AML-193 (cell line): Measurements from ENCODE around the gene MYOT.
"Not testable (repeated sequence)": the region's sequence is repeated elsewhere in the genome, so short reads cannot be mapped to it uniquely, and the experiment has no call there.

Experiments used
- DNase-seq, 2 experiments: peaks; one replicate each; lab custom pipeline; 2025; lab: John Stamatoyannopoulos, UW

MYOT gene

DNA sequence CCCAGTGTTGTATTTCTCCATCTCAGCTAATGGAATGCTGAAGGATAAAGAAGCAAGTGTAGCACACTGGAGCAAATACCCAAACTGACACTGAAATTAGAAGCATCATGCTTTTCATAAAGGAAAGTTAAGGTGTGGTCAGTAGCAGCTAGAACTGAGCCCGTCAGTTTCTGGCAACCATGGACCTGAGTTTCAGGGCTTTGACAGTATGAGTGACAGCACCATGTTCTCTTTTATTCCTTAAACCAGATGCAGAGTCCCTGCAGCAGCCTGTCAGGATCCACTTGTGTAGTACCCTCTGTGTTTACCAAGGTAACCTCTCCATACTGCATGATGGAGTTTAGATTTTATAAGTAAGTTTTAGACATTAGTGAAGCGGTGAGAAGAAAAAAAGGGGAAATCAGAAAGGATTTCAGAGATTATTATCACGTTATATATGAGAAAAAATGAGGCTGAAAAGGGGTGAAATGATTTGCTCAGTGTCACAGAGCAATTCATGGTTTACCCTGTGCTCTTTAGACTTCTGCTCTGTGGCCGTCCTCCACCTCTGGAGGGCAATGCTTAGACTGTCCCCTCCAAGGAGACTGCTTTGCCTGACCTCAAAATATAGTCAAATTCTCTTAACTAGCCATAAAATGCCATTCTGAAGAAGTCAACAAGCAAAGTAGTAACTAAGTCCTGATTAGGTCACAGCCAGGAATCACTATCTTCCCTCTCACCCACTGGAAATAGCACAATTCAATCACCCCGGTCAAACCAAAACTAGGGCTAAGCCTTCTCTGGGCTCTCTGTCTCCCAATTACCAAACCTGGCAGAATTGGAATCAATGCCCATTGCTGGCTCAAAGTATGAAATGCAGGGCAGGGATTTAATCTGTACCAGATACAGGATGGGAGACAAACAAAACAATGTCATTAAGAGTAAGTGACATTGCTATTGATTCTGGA is 10.5 kb upstream of the MYOT start:
- no peak for DNase-seq

DNA sequence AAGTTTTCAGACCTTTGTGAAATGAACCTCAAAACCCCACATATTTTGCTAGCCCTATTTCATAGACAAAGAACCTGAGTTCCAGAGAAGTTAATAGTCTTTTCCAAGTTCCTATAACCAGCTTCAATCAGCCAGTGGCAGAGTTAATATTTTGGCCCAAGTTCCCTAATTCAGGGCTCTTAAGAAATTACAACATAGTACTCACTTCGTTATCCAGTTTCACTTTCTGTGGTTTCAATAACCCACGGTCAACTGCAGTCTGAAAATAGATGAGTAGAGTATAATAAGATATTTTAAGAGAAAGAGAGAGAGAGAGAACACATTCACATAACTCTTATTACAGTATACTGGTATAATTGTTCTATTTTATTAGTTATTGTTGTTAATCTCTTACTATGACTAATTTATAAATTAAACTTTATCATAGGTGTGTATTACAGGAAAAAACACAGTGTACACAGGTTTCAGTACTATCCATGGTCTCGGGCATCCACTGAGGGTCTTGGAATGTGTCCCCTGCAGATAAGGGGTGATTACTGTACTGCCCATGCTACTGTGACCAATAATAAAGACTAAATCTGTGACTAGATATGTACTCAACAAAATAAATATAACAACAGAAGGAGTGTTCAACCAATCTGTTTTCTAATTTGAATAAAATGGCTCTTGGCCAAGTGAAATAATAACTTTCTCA is 9.3 kb upstream of the MYOT start:
- peak; percentile 86 to 90 for DNase-seq

DNA sequence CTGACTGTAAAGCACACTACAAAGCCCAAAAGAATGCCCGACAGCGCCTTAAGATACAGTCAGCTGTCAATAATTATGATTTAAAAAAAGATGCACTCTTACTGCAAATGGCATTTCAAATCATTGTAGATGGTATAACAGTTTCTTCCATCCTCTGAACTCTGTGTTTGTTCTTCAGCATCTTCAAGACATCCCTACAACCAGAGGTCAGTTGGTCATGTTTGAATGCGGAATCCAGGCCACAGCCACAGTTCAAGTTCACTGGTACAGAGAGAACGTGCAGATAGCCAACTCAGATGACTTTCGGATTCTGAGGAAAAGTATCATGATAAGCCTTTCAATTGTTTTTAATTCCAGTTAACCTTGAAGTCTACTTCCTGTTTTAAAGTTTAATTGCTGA is 8.7 kb upstream of the MYOT start:
- DNase-seq: no peak

DNA sequence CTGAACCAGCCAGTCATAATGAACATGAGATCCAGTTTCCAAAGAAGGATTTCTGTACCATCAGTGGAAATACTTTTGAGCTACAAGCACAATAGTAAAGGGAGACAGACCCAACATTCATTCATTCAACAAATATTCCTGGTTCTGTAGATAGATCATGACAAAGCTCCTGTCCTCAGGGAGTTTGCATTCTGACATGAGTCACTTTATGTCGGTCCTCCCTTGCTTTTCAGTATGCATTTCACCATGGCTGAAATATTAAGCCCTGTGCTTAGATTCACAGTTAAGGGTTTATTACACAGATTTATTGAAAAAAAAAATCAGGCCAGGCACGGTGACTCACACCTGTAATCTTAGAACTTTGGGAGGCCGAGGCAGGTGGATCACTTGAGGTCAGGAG is 5.4 kb upstream of the MYOT start:
- no peak for DNase-seq

DNA sequence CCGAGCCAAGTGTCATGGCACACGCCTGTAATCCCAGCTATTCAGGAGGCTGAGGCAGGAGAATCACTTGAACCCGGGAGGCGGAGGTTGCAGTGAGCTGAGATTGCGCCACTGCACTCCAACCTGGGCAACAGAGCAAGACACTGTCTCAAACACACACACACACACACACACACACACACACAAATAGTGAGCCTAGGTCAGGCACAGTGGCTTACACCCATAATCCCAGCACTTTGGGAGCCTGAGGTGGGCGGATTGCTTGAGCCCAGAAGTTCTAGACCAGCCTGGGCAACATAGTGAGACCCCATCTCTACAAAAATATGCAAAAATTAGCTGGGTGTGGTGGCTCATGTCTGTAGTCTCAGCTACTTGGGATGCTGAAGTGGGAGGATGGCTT is 4.0 kb upstream of the MYOT start:
- DNase-seq: not testable (repeated sequence)

GRCh38 chr5:137866541-137867388 is 895 bp upstream of the MYOT start:
- no peak for DNase-seq

DNA sequence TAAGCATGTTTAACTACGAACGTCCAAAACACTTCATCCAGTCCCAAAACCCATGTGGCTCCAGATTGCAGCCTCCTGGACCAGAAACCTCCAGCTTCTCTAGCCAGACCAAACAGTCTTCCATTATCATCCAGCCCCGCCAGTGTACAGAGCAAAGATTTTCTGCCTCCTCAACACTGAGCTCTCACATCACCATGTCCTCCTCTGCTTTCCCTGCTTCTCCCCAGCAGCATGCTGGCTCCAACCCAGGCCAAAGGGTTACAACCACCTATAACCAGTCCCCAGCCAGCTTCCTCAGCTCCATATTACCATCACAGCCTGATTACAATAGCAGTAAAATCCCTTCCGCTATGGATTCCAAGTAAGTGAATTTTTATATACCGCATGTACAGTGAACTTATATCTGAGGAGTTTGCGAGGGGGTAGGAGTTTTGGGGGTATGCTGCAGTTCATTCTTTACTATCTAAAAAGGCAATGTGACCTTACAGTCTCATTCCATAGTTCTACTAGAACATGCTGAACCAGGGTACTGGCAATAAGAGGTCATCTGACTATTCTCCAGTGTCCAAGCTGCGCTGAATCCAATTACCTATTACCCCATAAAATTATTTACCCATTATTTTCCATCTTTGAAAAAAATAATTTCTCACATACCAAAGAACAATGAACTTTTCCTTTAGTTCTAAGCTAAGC is 3.1 kb downstream of the MYOT start:
- DNase-seq: no peak

GRCh38 chr5:137871571-137871970 is 3.9 kb downstream of the MYOT start:
- DNase-seq: no peak

DNA sequence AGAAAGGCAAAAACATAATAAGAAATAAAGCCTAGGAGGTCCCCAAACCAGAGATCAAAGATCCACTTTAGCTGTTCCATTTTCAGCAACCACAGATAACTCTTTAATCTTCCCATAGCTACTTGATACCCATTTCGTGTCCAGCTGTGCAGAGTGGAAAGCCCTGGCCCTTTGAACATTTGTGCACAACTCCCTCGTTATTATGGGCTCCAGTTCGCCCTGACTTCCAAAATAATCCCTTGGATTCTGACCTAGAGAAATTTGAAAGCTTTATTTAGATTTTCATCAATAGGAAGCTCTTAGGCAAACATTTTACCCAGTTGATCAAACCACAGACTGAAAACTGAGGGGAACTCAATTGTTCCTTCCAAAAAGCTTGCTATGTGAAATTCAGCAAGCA is 4.8 kb downstream of the MYOT start:
- no peak for DNase-seq

DNA sequence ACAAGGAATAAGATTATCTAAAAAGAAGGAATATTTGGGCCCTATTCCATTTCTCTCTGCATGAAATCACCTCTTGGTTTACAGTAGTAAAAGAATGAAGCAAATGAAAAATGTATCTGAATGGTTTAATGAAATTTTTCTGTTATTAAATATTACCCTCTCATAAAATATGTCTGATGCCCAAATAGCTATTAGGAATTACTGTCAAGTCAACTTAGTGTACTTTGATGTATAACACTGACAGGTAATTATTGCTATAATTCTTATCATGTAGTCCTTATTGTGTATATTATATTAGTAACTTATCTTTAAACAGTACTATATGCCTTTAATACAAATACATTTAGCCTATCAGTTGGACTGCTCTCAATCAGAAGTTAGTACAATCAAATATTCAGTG is 8.4 kb downstream of the MYOT start:
- DNase-seq: no peak

GRCh38 chr5:137880313-137880712 is 12.7 kb downstream of the MYOT start:
- no peak for DNase-seq

- no peak for DNase-seq
These were observed 20.2 kb downstream of the MYOT start for GRCh38 chr5:137887831-137888230.

DNA sequence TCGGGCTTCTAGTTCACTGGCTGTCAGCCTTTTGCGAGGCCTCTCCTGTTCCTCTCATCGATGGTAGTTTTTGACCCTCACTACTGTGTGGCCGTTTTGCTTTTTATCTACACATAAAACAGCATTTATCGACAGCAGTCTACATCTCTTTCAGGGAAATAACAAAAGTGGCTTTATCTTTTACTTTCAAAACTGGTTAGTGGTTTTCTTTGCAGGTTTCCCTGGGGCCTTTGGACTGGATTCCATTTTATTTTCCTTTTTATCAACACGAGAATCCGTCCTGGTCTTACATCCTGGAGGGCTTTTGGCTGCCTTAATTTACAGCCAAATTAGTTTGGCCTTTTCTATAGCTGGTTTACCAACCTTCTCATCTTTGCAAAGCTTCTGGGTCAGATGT is 20.8 kb downstream of the MYOT start:
- no peak for DNase-seq

GRCh38 chr5:137888863-137889759 is 21.5 kb downstream of the MYOT start, which contains the start of gene PKD2L2:
Gene PKD2L2, plus strand, starts transcription at chr5:137889457. Its CDS starts 35 bp downstream, at chr5:137889492.
- DNase-seq: peak; percentile 68 to 80

DNA sequence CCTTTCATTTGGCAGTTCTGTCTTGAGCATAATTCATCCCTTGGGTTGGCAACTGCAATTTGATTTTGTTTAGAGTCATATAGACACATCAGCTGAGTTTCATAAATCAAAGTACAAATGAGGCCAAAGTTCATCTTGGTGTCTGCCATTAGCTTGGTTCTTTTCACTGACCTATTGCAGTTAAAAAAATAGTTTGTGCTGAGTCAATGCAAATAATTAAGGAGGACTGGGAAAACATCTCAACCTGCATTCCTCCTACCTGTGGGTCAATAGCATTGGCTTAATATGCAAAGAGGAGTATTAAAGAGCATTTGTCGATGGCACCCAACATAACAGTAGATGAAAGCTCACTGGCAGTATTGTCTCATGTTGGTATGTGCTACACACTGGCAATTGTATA is 23.2 kb downstream of the MYOT start:
- DNase-seq: no peak

GRCh38 chr5:137891849-137892248 is 24.2 kb downstream of the MYOT start:
- no peak for DNase-seq

- DNase-seq: no peak
These were observed 26.9 kb downstream of the MYOT start for GRCh38 chr5:137894586-137894985.

DNA sequence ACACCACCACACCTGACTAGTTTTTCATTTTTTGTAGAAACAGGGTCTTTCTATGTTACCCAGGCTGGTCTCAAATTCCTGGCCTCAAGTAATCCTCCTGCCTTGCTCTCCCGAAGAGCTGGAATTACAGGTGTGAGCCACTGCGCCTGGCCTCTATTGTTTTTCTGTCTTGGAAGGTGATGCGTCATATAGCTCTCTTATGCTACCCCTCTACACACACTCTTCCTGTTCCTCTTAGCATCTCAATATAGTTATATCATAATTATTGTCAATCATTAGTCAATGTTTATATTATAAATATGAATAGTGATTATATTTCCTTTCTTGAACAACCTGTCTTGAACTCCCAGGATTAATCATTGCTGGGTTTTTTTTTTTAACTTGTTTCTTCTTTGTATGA is 28.9 kb downstream of the MYOT start:
- no peak for DNase-seq

GRCh38 chr5:137899493-137899892 is 31.8 kb downstream of the MYOT start:
- DNase-seq: no peak

- no peak for DNase-seq
These were observed 33.6 kb downstream of the MYOT start for GRCh38 chr5:137901011-137901817.
